ENCODE measurements around the gene CDC20B. TPM values are rescaled to one million over a fixed set of nuclear protein-coding genes. Genes with fewer than 3 reads are reported as not detected.
A peak's percentile ranks its signal among the peaks of the same experiment; 100 is the strongest.

Gene CDC20B
- total and polyA plus RNA-seq, 7 donors = not detected

GRCh38 chr5:55188656-55189540 is 15.9 kb upstream of the CDC20B start:
- H3K4me1 ChIP-seq = no peaks in the 10 kb centered on the region
- ATAC-seq (no peak), DNase-seq (no peak)
- no peak overlapping the region for H3K4me3 ChIP-seq
- intact Hi-C loops (cut with DNase I) = no loop called here
- TF ChIP-seq, protein P1, sequence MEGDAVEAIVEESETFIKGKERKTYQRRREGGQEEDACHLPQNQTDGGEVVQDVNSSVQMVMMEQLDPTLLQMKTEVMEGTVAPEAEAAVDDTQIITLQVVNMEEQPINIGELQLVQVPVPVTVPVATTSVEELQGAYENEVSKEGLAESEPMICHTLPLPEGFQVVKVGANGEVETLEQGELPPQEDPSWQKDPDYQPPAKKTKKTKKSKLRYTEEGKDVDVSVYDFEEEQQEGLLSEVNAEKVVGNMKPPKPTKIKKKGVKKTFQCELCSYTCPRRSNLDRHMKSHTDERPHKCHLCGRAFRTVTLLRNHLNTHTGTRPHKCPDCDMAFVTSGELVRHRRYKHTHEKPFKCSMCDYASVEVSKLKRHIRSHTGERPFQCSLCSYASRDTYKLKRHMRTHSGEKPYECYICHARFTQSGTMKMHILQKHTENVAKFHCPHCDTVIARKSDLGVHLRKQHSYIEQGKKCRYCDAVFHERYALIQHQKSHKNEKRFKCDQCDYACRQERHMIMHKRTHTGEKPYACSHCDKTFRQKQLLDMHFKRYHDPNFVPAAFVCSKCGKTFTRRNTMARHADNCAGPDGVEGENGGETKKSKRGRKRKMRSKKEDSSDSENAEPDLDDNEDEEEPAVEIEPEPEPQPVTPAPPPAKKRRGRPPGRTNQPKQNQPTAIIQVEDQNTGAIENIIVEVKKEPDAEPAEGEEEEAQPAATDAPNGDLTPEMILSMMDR (IDR thresholded peaks at IDR 0.05) = no peak
- H3K27ac ChIP-seq = no peak overlapping the region
- H3K27me3 ChIP-seq (ENCODE audit: insufficient read depth in 3 of 3, low read length in 2 of 3) = peaks cover 0 to 48% (median 18%) of the 10 kb centered on the region in 3 donors
- H3K36me3 ChIP-seq (ENCODE audit: insufficient read depth in 1 of 2, low read depth in 1 of 2) = no peaks in the 10 kb centered on the region
- H3K9me3 ChIP-seq = no peaks in the 10 kb centered on the region
- 66 to 68% (median 67%) methylated on average over 6 of the region's 6 CpGs for WGBS, 3 donors

DNA sequence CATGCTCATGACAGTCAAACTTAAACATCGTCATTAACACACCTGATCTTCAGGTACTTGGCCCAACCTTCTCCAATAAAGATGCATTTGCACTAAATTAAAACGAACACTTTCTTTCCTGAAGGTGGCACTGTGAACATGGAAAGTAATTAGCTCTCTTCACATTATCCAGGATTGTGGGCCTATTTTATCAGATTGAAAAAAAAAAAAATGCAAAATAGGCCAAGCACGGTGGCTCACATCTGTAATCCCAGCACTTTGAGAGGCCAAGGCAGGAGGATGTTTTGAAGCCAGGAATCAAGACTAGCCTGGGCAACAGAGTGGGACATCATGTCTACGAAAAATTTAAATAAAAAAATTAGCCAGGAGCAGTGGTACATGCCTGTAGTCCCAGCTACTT is 14.4 kb upstream of the CDC20B start:
- H3K9me3 ChIP-seq = no peaks in the 10 kb centered on the region
- no peaks in the 10 kb centered on the region for H3K4me1 ChIP-seq
- ATAC-seq = no peak
- H3K27ac ChIP-seq = no peak overlapping the region
- H3K36me3 ChIP-seq (ENCODE audit: insufficient read depth in 1 of 2, low read depth in 1 of 2) = no peaks in the 10 kb centered on the region
- intact Hi-C loops (cut with DNase I) = no loop called here
- H3K4me3 ChIP-seq = no peak overlapping the region
- no peak for DNase-seq
- WGBS, 3 donors = 62 to 69% (median 69%) methylated on average over 4 of the region's 4 CpGs
- TF ChIP-seq, protein P1 (IDR thresholded peaks at IDR 0.05) = peak; percentile 4
- H3K27me3 ChIP-seq (ENCODE audit: insufficient read depth in 3 of 3, low read length in 2 of 3) = peaks cover 0 to 53% (median 11%) of the 10 kb centered on the region in 3 donors

- TF ChIP-seq, protein P1 (IDR thresholded peaks at IDR 0.05) = no peak
- H3K27me3 ChIP-seq (ENCODE audit: insufficient read depth in 3 of 3, low read length in 2 of 3) = peaks cover 5 to 59% (median 11%) of the 10 kb centered on the region in 3 donors
- intact Hi-C loops (cut with DNase I) = no loop called here
- no peak overlapping the region for H3K27ac ChIP-seq
- DNase-seq (no peak), ATAC-seq (no peak)
- peaks cover 6% of the 10 kb centered on the region for H3K4me1 ChIP-seq
- H3K9me3 ChIP-seq = no peaks in the 10 kb centered on the region
- no peaks in the 10 kb centered on the region for H3K36me3 ChIP-seq (ENCODE audit: insufficient read depth in 1 of 2, low read depth in 1 of 2)
- WGBS, 3 donors = 41 to 72% (median 69%) methylated on average over 1 of the region's 1 CpG
- no peak overlapping the region for H3K4me3 ChIP-seq
Measured at GRCh38 chr5:55180016-55180415, 7.0 kb upstream of the CDC20B start.

GRCh38 chr5:55177078-55177477 is 4.1 kb upstream of the CDC20B start:
- no peak overlapping the region for H3K27ac ChIP-seq
- peaks cover 12% of the 10 kb centered on the region for H3K4me1 ChIP-seq

More at GRCh38 chr5:55177078-55177477, 4.1 kb upstream of the CDC20B start:
- ATAC-seq (no peak), DNase-seq (no peak)
- Histone ChIP-seq H3K9me3 (no peaks in the 10 kb centered on the region), H3K36me3 (ENCODE audit: insufficient read depth in 1 of 2, low read depth in 1 of 2) (no peaks in the 10 kb centered on the region), H3K27me3 (ENCODE audit: insufficient read depth in 3 of 3, low read length in 2 of 3) (peaks cover 5 to 64% (median 14%) of the 10 kb centered on the region in 3 donors), H3K4me3 (no peak overlapping the region)
- intact Hi-C loops (cut with DNase I) = loop anchor here (2.0 to 10.0 kb wide), 2 partner anchors 52 to 58 kb away; partner anchors contain the start of gene CCNO (in 1 of the 2)
- 29 to 40% (median 33%) methylated on average over 2 of the region's 2 CpGs for WGBS, 3 donors
- TF ChIP-seq, protein P1 (IDR thresholded peaks at IDR 0.05) = no peak

Measured in psoas muscle (tissue), 8 donors.